K562 (cell line): ENCODE measurements around the gene MPPED1. TPM values are rescaled to one million over a fixed set of nuclear protein-coding genes. Genes with fewer than 3 reads are reported as not detected.

ENCODE experiments used
- ATAC-seq: fragments of 200-7000 bp; cut with Tn5 transposase; 3 replicates; pipeline ENCODE4 v1.9.1; 2020; ENCODE audit warnings: moderate library complexity
- BruUV-seq: library from RNA; stranded (reverse); fragments of 400-500 nt; replicated peaks from 2 replicates; lab custom pipeline; 2021; lab: Mats Ljungman, UMichigan
- CTCF ChIA-PET: fragments of 300-600 bp; formaldehyde crosslinking; extraction: SDS; loops from one replicate; lab custom pipeline; 2021; ENCODE audit warnings: low intra/inter-chr PET ratio; lab: Yijun Ruan, JAX
- POLR2A ChIA-PET: fragments of 300-600, 350-650 bp; sonication (Branson Sonifier 250); formaldehyde crosslinking; extraction: SDS; loops from one replicate; lab custom pipeline; 2021; ENCODE audit warnings: antibody characterized with exemption, inconsistent platforms; lab: Yijun Ruan, JAX
- DNase-seq, 4 experiments: peaks; one replicate each; pipeline versions ENCODE4 v3.0.0 to v3.0.0-alpha.2; 2011 to 2018; ENCODE audit warnings: low spot score in 3 of 4, mixed read lengths in 3 of 4; ENCODE audit errors: extremely low read depth in 1 of 4
- FAIRE-seq: peaks from 2 replicates; lab custom pipeline; 2011; peaks lifted over from hg19 to GRCh38; lab: Jason Lieb, UNC
- H2AFZ ChIP-seq: 2 replicates; pipeline ENCODE4 v1.6.0; 2011; ENCODE audit warnings: low read depth, low read length, control low read depth, inconsistent platforms
- H3K27ac ChIP-seq: fragments of 200-600 bp; 3 replicates; pipeline ENCODE4 v1.8.0; 2011; ENCODE audit warnings: low read depth, mild to moderate bottlenecking, control low read depth, inconsistent platforms, low read length, moderate library complexity, mixed read lengths; ENCODE audit errors: extremely low read depth
- H3K27me3 ChIP-seq, 2 experiments: fragments of 300-600 bp in 1 of 2; 2 replicates in 1 of 2; 3 replicates in 1 of 2; pipeline versions ENCODE4 v1.6.0 to v1.8.0; 2011; ENCODE audit warnings: inconsistent platforms in 2 of 2, low read length in 2 of 2, mild to moderate bottlenecking in 1 of 2, mixed read lengths in 1 of 2, moderate library complexity in 1 of 2; ENCODE audit not compliant: control insufficient read depth in 2 of 2, insufficient read depth in 2 of 2
- H3K36me3 ChIP-seq: fragments of 300-600 bp; 3 replicates; pipeline ENCODE4 v1.8.0; 2011; ENCODE audit warnings: mild to moderate bottlenecking, low read length, inconsistent platforms; ENCODE audit not compliant: control insufficient read depth, insufficient read depth
- H3K4me1 ChIP-seq, 2 experiments: fragments of 200-600 bp in 1 of 2; replicated peaks in 1 of 2; 2 replicates in 1 of 2; 3 replicates in 1 of 2; pipeline versions ENCODE4 v1.5.1 to v1.8.0; 2011; ENCODE audit warnings: inconsistent platforms in 2 of 2, low read length in 2 of 2, mild to moderate bottlenecking in 1 of 2, mixed read lengths in 1 of 2, moderate library complexity in 1 of 2; ENCODE audit not compliant: control insufficient read depth in 2 of 2, insufficient read depth in 2 of 2
- H3K4me2 ChIP-seq: 2 replicates; pipeline ENCODE4 v1.6.1; 2011; ENCODE audit warnings: low read length, control low read depth, inconsistent platforms, mixed read lengths; ENCODE audit not compliant: insufficient read depth
- H3K4me3 ChIP-seq: fragments of 200-600 bp; sonication (generic), shearing (Covaris generic); 2 replicates; pipeline ENCODE4 v1.5.1; 2016; ENCODE audit warnings: control low read depth, inconsistent platforms
- H3K79me2 ChIP-seq: fragments of 200-600 bp; 3 replicates; pipeline ENCODE4 v1.8.0; 2011; ENCODE audit warnings: low read length, inconsistent platforms; ENCODE audit not compliant: control insufficient read depth, insufficient read depth
- H3K9ac ChIP-seq, 2 experiments: 2 replicates each; pipeline versions ENCODE4 v1.6.0 to v1.6.1; 2011; ENCODE audit warnings: low read depth in 2 of 2, low read length in 2 of 2, control low read depth in 1 of 2, inconsistent platforms in 1 of 2, mild to moderate bottlenecking in 1 of 2, mixed read lengths in 1 of 2; ENCODE audit not compliant: insufficient read depth in 1 of 2
- H3K9me1 ChIP-seq: one replicate; pipeline ENCODE4 v1.6.0; 2011; ENCODE audit warnings: inconsistent platforms, mild to moderate bottlenecking, low read length, moderate library complexity; ENCODE audit not compliant: control insufficient read depth, insufficient read depth
- H3K9me3 ChIP-seq: replicated peaks from 2 replicates; pipeline ENCODE4 v1.5.1; 2011; ENCODE audit warnings: low read depth, low read length, inconsistent platforms; ENCODE audit not compliant: control insufficient read depth, insufficient read depth
- H4K20me1 ChIP-seq: replicated peaks from 2 replicates; pipeline ENCODE4 v1.6.1; 2011; ENCODE audit warnings: low read length, inconsistent platforms, mixed read lengths; ENCODE audit not compliant: control insufficient read depth, insufficient read depth
- MYBL2 ChIP-seq, 2 experiments: fragments of 450-650 bp in 1 of 2; sonication (generic) in 1 of 2; formaldehyde crosslinking in 1 of 2; IDR thresholded peaks; 2 replicates each; pipeline versions ENCODE4 v1.6.1 to v1.8.1; 2017 to 2022; ENCODE audit warnings: borderline replicate concordance in 1 of 2, inconsistent platforms in 1 of 2, low read depth in 1 of 2, mild to moderate bottlenecking in 1 of 2, missing genetic modification reagents in 1 of 2, moderate library complexity in 1 of 2
- POLR3G ChIP-seq: IDR thresholded peaks from 2 replicates; pipeline ENCODE4 v1.6.1; 2011; ENCODE audit not compliant: insufficient read length, insufficient replicate concordance; ENCODE audit errors: extremely low read depth
- RB1 ChIP-seq: fragments of 450-650 bp; IDR thresholded peaks from 2 replicates; pipeline ENCODE4 v1.6.1; 2017; ENCODE audit warnings: low read depth, mild to moderate bottlenecking
- SMAD2 ChIP-seq: fragments of 150-350 bp; IDR thresholded peaks from 2 replicates; pipeline ENCODE4 v1.6.1; 2014; ENCODE audit warnings: low read depth, mild to moderate bottlenecking, low read length
- ZNF212 ChIP-seq: fragments of 450-650 bp; formaldehyde crosslinking; IDR thresholded peaks from 2 replicates; pipeline ENCODE4 v1.4.0; 2020; ENCODE audit warnings: mild to moderate bottlenecking
- WGBS: fragments of 100-300 bp; shearing (Covaris generic); methylation state at CpG from one replicate; pipeline ENCODE4 v1.1.6; 2016; ENCODE audit warnings: low coverage, mixed read lengths; ENCODE audit not compliant: insufficient coverage; ENCODE audit errors: missing lambda C conversion rate; 5-methylcytosine and 5-hydroxymethylcytosine counted together
- in situ Hi-C: fragments of 300-500 bp; cut with MboI; formaldehyde crosslinking; loops from 4 replicates; pipeline ENCODE4 v1.15.0; 2018; ENCODE audit warnings: inconsistent platforms, mixed read lengths
- intact Hi-C: fragments of 100-400 bp; cut with micrococcal nuclease; formaldehyde crosslinking; loops from 2 replicates; pipeline ENCODE4 v1.14.2; 2022
- polyA plus RNA-seq, 8 experiments: library from polyadenylated mRNA; depleted of rRNA in 4 of 8; stranded (reverse) in 5 of 8; unstranded in 3 of 8; fragments of >200 nt; fragmentation: Nextera tagmentation in 2 of 8; fragmentation: Illumina TruSeq in 1 of 8; extraction: Ambion mirVana in 2 of 8; extraction: Trizol in 1 of 8; gene quantifications; 2 replicates each; pipeline versions ENCODE4 v1.2.1 to v1.2.3, GENCODE V29; 2011 to 2014; ENCODE audit warnings: inconsistent platforms in 1 of 8, missing spikeins in 1 of 8
- total RNA-seq, 7 experiments: library from RNA; depleted of rRNA in 6 of 7; stranded (reverse); fragments of >200 nt in 6 of 7; fragmentation: Illumina TruSeq in 2 of 7; extraction: Trizol in 2 of 7; gene quantifications; 2 replicates each; pipeline versions ENCODE4 v1.2.1 to v1.2.3, GENCODE V29; 2011 to 2021; ENCODE audit warnings: low replicate concordance in 1 of 7
- TF ChIP-seq, protein P1 (sequence below): fragments of 250-450 bp; sonication (Bioruptor Pico); IDR thresholded peaks from 2 replicates; pipeline ENCODE4 v1.4.0; 2020; ENCODE audit warnings: mild to moderate bottlenecking, moderate library complexity

MPPED1 gene
- total and polyA plus RNA-seq, 9 of the 15 experiments (the other 6 are each of a cell fraction or from before 2014, with no cell fraction given): not detected

DNA sequence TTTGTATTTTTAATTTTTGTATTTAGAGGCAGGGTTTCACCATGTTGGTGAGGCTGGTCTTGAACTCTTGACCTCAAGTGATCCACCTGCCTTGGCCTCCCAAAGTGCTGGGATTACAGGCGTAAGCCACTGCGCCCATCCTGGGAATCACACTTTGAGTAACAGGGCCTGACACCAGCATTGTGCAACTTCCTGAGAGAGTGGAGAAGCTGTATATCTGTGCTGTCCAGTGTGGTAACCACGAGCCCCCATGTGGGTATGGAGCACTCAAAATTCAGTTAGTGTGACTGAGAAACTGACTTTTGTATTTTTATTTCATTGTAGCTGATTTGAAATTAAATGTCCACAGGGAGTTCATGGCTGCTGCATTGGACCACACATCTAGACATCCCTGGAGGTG lies 36.2 kb downstream of the MPPED1 start:
- 0% methylated on average over 3 of the region's 3 CpGs for WGBS

More for the DNA sequence above, 36.2 kb downstream of the MPPED1 start:
- in situ Hi-C loops: no loop called here
- CTCF ChIA-PET: no interaction called here
- Histone ChIP-seq H3K9me1 (no peaks in the 10 kb centered on the region), H3K4me2 (no peak overlapping the region), H2AFZ (no peak overlapping the region), H3K36me3 (no peaks in the 10 kb centered on the region), H3K9ac (no peak overlapping the region), H3K4me1 (no peaks in the 10 kb centered on the region), H3K79me2 (no peaks in the 10 kb centered on the region), H3K27me3 (no peaks in the 10 kb centered on the region; a peak in 1 of 5 replicates), H3K27ac (no peak overlapping the region), H3K4me3 (no peak overlapping the region), H4K20me1 (no peaks in the 10 kb centered on the region), H3K9me3 (no peaks in the 10 kb centered on the region)
- POLR2A ChIA-PET: no interaction called here
- DNase-seq (no peak), ATAC-seq (no peak), FAIRE-seq (no peak)
- TF ChIP-seq RB1: no peak
- TF ChIP-seq MYBL2 (IDR thresholded peaks at IDR 0.05; ENCODE audit: low read depth): no peak
- TF ChIP-seq MYBL2 (CRISPR knock-in tag; IDR thresholded peaks at IDR 0.05; ENCODE audit: borderline replicate concordance): no peak
- no peak for TF ChIP-seq ZNF212 (CRISPR knock-in tag)
- TF ChIP-seq POLR3G: no peak
- TF ChIP-seq, protein P1, sequence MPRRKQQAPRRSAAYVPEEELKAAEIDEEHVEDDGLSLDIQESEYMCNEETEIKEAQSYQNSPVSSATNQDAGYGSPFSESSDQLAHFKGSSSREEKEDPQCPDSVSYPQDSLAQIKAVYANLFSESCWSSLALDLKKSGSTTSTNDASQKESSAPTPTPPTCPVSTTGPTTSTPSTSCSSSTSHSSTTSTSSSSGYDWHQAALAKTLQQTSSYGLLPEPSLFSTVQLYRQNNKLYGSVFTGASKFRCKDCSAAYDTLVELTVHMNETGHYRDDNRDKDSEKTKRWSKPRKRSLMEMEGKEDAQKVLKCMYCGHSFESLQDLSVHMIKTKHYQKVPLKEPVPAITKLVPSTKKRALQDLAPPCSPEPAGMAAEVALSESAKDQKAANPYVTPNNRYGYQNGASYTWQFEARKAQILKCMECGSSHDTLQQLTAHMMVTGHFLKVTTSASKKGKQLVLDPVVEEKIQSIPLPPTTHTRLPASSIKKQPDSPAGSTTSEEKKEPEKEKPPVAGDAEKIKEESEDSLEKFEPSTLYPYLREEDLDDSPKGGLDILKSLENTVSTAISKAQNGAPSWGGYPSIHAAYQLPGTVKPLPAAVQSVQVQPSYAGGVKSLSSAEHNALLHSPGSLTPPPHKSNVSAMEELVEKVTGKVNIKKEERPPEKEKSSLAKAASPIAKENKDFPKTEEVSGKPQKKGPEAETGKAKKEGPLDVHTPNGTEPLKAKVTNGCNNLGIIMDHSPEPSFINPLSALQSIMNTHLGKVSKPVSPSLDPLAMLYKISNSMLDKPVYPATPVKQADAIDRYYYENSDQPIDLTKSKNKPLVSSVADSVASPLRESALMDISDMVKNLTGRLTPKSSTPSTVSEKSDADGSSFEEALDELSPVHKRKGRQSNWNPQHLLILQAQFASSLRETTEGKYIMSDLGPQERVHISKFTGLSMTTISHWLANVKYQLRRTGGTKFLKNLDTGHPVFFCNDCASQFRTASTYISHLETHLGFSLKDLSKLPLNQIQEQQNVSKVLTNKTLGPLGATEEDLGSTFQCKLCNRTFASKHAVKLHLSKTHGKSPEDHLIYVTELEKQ (CRISPR knock-in tag): no peak
- no peak for TF ChIP-seq SMAD2
- no TSS peak for BruUV-seq
- intact Hi-C loops: no loop called here
